Astrocyte of the cerebellum (primary cell): ENCODE measurements around the gene PSG3.
"Not testable (repeated sequence)": the region's sequence is repeated elsewhere in the genome, so short reads cannot be mapped to it uniquely, and the experiment has no call there.

Experiments
- DNase-seq: peaks from one replicate; pipeline ENCODE4 v3.0.0-alpha.2; 2011; ENCODE audit warnings: low read depth
- H3K4me3 ChIP-seq: 2 replicates; pipeline ENCODE4 v1.5.1; 2011; ENCODE audit warnings: mild to moderate bottlenecking, low read depth, low read length, moderate library complexity
- in situ Hi-C: cut with HindIII; loops from 2 replicates; pipeline ENCODE4 v1.10.0; 2017; ENCODE audit warnings: low sequenced_read_pairs
- TF ChIP-seq, protein P1 (sequence below): IDR thresholded peaks from 2 replicates; pipeline ENCODE4 v1.5.1; 2012; ENCODE audit warnings: low read length, low read depth, moderate library complexity, mild to moderate bottlenecking; ENCODE audit errors: missing control alignments

The PSG3 gene

DNA sequence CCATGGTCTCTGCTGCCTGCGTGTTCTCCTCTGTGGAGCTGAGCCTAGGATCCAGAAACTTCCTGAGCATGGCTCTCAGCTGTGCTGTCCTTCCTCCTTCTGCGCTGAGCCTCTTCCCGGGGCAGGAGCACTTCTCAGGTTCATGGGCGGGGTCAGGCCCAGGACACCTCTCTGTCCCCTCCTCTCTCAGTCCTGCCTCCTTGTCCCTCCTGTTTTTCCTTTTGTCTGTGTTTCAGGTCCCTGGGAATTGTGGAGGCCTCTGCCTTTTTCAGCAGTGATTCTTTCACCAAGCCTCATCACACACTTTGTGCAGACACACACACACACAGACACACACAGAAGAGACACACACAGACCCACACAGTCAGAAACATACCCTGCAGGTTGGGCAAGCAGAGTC, at the start of gene PSG3:
Gene PSG3, minus strand, starts transcription at position 101 of the 400 bp plus-strand sequence. Its CDS starts 97 bp downstream, at position 4.
- DNase-seq, H3K4me3 ChIP-seq, in situ Hi-C loops: not testable (repeated sequence)

- DNase-seq, in situ Hi-C loops, H3K4me3 ChIP-seq: not testable (repeated sequence)
Observed at GRCh38 chr19:42788766-42789165, 48.5 kb upstream of the PSG3 start.

GRCh38 chr19:42787766-42788165, 47.5 kb upstream of the PSG3 start:
- H3K4me3 ChIP-seq, in situ Hi-C loops, DNase-seq: not testable (repeated sequence)

DNA sequence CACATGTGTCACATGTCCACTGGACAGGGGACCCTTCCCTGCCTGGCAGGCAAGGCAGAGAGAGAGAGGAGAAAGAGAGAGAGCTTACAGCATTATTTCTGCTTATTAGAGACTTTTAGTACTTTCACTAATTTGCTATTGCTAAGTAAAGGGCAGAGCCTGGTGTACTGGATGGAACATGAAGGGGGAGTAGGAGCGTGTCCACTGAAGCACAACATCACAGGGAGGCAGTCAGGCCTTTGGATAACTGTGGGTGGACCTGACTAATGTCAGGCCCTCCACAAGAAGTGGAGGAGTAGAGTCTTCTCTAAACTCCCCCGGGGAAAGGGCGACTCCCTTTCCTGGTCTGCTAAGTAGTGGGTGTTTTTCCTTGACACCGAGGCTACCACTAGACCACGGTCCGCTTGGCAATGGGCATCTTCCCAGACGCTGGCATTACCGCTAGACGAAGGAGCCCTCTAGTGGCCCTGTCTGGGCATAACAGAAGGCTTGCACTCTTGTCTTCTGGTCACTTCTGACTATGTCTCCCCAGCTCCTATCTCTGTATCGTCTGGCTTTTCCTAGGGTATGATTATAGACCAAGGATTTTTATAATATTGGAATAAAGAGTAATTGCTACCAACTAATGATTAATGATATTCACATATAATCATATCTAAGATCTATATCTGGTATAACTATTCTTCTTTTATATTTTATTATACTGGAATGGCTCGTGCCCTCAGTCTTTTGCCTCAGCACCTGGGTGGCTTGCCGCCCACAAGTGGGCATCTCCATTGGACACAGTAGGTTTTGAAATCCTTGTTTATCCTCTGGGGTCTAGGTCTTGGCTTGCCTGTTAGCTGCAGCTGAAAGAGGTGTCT, 36.7 kb upstream of the PSG3 start:
- peak; percentile 22 for DNase-seq
- H3K4me3 ChIP-seq, in situ Hi-C loops: not testable (repeated sequence)
- TF ChIP-seq, protein P1, sequence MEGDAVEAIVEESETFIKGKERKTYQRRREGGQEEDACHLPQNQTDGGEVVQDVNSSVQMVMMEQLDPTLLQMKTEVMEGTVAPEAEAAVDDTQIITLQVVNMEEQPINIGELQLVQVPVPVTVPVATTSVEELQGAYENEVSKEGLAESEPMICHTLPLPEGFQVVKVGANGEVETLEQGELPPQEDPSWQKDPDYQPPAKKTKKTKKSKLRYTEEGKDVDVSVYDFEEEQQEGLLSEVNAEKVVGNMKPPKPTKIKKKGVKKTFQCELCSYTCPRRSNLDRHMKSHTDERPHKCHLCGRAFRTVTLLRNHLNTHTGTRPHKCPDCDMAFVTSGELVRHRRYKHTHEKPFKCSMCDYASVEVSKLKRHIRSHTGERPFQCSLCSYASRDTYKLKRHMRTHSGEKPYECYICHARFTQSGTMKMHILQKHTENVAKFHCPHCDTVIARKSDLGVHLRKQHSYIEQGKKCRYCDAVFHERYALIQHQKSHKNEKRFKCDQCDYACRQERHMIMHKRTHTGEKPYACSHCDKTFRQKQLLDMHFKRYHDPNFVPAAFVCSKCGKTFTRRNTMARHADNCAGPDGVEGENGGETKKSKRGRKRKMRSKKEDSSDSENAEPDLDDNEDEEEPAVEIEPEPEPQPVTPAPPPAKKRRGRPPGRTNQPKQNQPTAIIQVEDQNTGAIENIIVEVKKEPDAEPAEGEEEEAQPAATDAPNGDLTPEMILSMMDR, result peak; percentile 88

DNA sequence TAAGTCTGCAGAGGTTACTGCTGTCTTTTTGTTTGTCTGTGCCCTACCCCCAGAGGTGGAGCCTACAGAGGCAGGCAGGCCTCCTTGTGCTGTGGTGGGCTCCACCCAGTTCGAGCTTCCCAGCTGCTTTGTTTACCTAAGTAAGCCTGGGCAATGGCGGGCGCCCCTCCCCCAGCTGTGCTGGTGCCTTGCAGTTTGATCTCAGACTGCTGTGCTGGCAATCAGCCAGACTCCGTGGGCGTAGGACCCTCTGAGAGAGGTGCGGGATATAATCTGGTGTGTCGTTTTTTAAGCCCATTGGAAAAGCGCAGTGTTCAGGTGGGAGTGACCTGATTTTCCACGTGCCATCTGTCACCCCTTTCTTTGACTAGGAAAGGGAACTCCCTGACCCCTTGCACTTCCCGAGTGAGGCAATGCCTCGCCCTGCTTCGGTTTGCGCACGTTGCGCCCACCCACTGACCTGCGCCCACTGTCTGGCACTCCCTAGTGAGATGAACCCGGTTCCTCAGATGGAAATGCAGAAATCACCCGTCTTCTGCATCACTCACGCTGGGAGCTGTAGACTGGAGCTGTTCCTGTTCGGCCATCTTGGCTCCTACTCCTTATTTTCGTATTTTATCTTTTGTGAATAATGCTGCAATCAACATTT, 34.4 kb upstream of the PSG3 start:
- DNase-seq, H3K4me3 ChIP-seq, in situ Hi-C loops: not testable (repeated sequence)

DNA sequence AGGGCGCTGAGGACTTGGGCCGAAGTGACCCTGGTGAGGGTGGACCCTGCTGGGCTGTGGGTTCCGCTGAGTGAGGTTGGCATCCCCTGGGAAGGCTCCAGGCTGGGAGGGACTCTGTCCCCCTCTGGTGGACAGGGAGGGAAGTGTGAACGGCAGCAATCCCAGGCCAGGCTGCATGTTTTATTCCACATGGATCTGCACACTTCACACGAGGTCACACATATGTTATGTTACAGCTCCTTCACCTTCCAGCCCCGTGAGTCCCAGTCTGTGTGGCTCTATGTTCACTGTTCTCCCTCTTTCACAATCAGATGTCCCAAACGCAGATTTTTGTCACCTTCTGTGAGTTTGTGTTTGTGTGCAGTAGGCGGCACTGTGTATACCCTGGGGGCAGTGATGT, 27.0 kb upstream of the PSG3 start:
- in situ Hi-C loops, DNase-seq, H3K4me3 ChIP-seq: not testable (repeated sequence)

DNA sequence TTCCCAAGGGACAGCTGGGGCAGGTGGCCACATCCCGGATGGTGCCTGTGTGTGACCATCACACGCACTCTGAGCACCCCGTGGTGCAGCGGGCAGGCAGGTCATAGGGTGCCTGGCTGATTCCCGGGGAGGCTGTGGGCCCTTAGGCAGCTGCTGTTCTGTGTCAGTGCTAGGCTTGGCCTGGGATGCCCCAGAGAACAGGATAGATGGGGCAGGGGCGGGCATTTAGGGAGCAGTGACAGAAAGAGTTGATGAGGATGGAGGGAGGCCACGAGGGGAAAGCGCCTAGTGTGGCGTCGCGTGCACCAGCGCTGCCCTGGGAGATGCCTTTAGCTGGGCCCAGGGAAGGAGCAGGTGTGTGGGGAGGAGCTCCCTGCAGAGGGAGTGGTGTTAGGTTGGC, 26.6 kb upstream of the PSG3 start:
- H3K4me3 ChIP-seq, DNase-seq, in situ Hi-C loops: not testable (repeated sequence)

GRCh38 chr19:42764836-42765235, 24.6 kb upstream of the PSG3 start:
- TF ChIP-seq, protein P1, result no peak
- in situ Hi-C loops, result no loop called here
- no peak overlapping the region for H3K4me3 ChIP-seq
- no peak for DNase-seq

GRCh38 chr19:42762789-42763188, 22.5 kb upstream of the PSG3 start:
- DNase-seq, result no peak
- in situ Hi-C loops, result no loop called here
- TF ChIP-seq, protein P1, result no peak

DNA sequence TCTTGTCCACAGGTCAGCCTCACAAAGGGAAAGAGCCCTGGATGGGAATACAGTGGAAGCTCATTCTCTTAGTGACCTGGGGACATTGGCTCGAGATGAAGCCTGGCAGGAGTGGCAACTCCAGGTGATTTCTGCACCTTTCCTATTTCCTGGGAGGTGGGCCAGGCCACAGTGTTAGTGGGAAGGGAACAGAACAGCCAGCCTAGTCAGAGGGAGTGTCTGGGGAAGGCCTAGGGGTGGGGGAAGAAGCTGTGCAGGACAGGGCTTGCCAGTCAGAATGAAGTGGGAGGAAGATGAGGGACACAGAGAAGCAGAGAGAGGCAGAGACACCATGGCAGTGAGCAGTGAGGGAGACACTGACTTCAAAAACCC, 21.6 kb upstream of the PSG3 start:
- H3K4me3 ChIP-seq, in situ Hi-C loops, DNase-seq: not testable (repeated sequence)

More at GRCh38 chr19:42762789-42763188, 22.5 kb upstream of the PSG3 start:
- no peak overlapping the region for H3K4me3 ChIP-seq

DNA sequence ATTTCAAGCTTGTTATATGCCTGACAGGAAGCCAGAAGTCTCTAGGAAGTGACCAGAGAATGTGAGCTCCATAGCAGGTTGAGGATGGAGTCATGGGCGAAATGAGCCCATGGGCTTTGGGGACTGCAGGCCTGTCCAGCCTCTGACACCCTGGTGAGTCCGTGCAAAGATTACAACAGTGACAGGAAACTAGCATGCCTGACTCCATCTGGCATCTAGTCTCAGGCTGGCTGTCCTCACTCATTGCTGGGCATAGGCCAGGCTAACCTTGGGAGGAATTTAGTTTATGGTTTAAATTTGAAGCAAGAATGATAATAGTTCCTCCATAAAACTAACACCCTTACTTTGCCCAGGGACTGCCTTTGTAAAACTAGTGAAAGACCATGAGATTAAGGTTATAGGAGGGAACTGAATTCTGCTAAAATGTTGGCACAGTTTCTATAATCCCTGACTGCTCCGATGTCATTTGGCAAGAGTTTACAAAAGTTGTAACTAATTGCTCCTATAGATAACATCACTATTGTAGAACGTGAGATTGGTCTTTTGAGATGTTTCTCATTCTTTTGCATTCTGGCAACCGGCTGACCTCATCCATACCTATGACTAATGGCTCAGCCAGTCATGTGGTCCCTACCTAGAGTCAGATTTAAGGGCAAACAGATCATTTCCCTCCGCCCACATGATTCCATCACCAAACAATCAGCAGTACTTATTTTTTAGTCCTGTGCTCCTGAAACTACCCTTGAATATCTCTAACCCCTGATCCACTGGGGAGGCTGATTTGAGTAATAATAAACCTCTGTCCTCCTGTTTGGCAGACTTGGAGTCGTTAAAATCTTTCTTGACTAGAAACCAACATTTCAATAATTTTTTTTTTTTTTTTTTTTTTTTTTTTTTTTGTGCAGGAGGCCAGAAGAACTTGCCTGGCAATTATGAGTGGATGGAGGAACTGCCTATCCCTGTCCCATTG, 21.0 kb upstream of the PSG3 start:
- in situ Hi-C loops, H3K4me3 ChIP-seq: not testable (repeated sequence)
- peak; percentile 45 for DNase-seq
